ENCODE data around the gene NDC80.
A peak's percentile ranks its signal among the peaks of the same experiment; 100 is the strongest.
"Not testable (repeated sequence)": the region's sequence is repeated elsewhere in the genome, so short reads cannot be mapped to it uniquely, and the experiment has no call there.

NDC80 gene

DNA sequence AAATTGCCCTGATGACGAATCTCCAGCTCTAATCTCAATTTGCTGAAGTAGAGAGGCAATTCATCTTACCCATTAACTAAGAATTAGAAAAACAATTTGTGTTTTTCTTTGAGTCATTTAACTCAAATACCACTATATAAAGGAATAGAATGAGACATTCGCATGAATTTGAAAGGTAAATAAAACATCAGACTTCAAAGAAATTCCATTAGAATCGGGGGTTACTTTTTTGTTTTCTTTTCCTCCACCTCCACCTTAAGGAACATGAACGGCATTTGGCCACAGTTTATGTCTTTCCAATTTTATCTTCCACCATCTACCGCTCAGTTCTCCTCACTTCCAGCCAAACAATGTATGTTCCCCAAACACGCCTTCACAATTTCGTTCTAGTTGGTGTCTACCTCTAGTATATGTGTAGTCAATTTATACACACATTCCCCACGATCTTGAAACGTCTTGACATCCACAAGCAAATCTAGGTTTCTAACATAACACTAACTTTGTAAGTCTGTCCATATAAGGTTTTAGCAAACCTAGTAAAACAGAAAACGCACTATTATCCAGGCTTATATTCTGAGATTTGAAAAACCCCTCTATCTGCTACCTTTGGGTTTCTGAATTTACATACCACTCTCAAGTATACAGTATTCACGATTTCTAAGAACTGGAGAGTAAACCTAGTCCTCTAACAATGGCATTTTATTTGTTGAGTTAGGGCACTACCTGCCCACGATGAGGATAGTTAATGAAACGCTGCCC, 83.0 kb downstream of the NDC80 start:
- Mint-ChIP-seq H3K36me3 (ENCODE audit: insufficient read depth) (peaks cover 39% of the 10 kb centered on the region), H3K4me3 (peak overlapping the region; percentile 95 to 98), H3K27me3 (no peaks in the 10 kb centered on the region), H3K9me3 (no peaks in the 10 kb centered on the region), H3K27ac (peak overlapping the region; percentile 99 to 100), H3K4me1 (ENCODE audit: low read depth in 2 of 2) (peaks cover 22 to 32% of the 10 kb centered on the region in 2 donors)
- DNase-seq (no peak), ATAC-seq (replicated peaks) (no peak)

DNA sequence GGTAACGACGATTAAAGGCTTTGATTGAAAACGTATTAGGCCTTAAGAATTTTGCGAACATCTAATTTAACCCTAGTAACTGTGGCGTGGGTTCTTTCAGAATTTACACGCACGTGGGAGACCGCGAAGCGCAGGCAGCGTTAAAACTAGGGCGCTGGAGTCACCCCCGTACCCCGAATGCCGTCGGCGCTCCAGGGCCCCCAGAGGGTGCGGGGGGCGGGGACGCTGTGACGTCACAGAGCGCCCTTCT, 83.5 kb downstream of the NDC80 start:
- peak overlapping the region; percentile 99 to 100 for H3K27ac Mint-ChIP-seq
- peak; percentile 59 for ATAC-seq (replicated peaks)
- peaks cover 39% of the 10 kb centered on the region for H3K36me3 Mint-ChIP-seq (ENCODE audit: insufficient read depth)
- H3K4me1 Mint-ChIP-seq (ENCODE audit: low read depth in 2 of 2): peaks cover 22 to 34% of the 10 kb centered on the region in 2 donors
- peak; percentile 83 to 85 (median 84) for DNase-seq
- peak overlapping the region; percentile 95 to 98 for H3K4me3 Mint-ChIP-seq
- H3K9me3 Mint-ChIP-seq: no peaks in the 10 kb centered on the region
- H3K27me3 Mint-ChIP-seq: no peaks in the 10 kb centered on the region

DNA sequence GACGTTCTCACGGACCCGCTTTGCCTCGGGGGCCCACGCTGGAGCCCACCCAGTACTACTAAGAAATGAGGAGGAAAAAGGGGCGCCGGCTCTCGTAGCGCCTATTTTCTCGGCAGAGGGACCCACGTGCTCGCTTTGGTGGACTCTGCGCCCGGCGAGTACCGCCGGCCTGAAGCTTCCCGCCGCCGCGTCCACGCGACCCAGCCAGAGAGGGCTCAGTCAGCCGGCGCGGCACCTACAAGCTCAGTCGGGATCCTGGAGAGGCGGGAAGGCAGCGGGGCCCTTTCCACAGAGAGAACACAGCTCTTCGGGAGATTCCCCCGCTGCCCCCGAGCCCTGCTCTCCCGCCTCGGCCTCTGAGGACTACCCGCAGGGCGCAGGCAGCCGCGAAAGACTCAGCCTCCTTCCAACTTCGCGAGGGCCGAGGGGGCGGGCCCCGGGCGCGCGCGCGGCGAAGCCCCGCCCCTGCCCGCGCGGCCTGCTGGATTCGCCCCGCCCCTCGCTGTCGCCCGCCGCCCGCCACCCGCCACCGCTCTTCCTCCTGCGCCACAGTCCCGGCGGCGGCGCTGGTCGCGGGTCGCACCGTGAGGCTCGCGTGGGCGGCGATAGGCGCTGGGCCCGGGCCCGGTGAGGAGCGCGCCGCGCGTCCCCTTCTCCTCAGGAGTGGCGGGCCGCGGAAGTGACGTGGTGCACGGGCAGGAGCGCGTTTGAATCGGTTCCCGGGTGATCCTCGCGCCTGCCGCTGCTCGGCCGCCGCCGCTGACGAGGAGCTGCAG, 84.0 kb downstream of the NDC80 start, which contains the start of gene SMCHD1:
Gene SMCHD1, plus strand, starts transcription at position 549 of the 776 bp plus-strand sequence. CDS start 350 bp downstream, outside the sequence.
- peak; percentile 69 for ATAC-seq (replicated peaks)
- Mint-ChIP-seq H3K27ac (peak within 1 kb of the TSS; percentile 99 to 100), H3K4me3 (peak within 1 kb of the TSS; percentile 95 to 98), H3K4me1 (ENCODE audit: low read depth in 2 of 2) (peaks cover 22 to 34% of the 10 kb centered on the region in 2 donors), H3K27me3 (no peaks in the 10 kb centered on the region), H3K9me3 (no peaks in the 10 kb centered on the region), H3K36me3 (ENCODE audit: insufficient read depth) (peaks cover 40% of the 10 kb centered on the region)
- DNase-seq: peak; percentile 82 to 86 (median 84)

DNA sequence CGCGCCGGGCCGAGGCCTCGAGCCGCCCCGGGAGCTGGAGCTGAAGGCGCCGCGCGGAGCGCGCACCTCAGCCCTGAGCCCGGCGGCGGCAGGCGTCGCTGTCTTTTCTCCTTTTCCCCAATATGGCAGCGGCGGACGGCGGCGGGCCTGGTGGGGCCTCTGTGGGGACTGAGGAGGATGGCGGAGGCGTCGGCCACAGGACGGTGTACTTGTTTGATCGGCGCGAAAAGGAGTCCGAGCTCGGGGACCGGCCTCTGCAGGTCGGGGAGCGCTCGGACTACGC, 84.5 kb downstream of the NDC80 start:
- ATAC-seq (replicated peaks) (no peak), DNase-seq (no peak)
- Mint-ChIP-seq H3K27ac (peak overlapping the region; percentile 99 to 100), H3K9me3 (peaks cover 0 to 1% of the 10 kb centered on the region in 2 donors), H3K4me3 (peak overlapping the region; percentile 95 to 98), H3K4me1 (ENCODE audit: low read depth in 2 of 2) (peaks cover 24 to 37% of the 10 kb centered on the region in 2 donors), H3K36me3 (ENCODE audit: insufficient read depth) (peaks cover 45% of the 10 kb centered on the region), H3K27me3 (no peaks in the 10 kb centered on the region)

DNA sequence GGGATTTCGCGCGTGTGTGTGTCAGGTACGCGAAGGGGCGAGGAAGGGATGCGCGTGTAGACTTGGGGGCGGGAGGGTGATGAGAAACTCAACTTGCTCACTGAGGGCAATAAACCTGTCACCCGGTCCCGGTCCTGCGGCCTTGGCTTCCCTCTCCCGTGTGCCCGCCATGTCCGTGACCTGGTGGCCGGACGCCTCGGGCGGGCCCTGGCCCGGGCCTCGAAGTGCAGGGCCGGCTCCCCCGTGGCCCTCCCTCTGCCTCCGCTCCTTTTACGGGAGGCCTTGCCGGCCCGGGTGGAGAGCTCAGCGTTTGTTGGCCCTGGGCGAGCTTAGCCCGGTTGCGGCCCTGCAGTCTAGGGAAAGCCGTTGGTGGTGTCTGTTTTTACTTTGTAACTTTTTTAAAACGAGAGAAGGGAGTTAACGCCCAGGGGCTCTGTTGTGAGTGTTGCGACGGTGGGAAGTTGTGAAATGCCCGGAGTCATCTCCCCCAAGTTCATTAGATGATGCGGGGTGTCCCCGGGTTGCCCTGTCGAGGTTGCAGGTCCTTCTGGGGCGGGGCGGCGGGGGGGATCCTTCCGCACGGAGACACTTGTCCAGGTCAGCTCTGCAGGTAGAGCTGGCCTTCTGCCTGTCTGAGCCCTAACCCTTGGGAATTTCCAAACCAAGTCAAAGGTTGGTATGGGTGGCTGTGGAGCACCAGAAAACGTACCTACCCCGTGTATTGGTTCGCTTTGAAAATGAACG, 85.1 kb downstream of the NDC80 start:
- ATAC-seq (replicated peaks) (peak; percentile 10), DNase-seq (peak; percentile 24 to 45 (median 32))
- H3K4me3 Mint-ChIP-seq: peak overlapping the region; percentile 95 to 98
- H3K36me3 Mint-ChIP-seq (ENCODE audit: insufficient read depth): peaks cover 46% of the 10 kb centered on the region
- H3K27me3 Mint-ChIP-seq: no peaks in the 10 kb centered on the region
- peak overlapping the region; percentile 99 to 100 for H3K27ac Mint-ChIP-seq
- peaks cover 0 to 2% of the 10 kb centered on the region in 2 donors for H3K9me3 Mint-ChIP-seq
- H3K4me1 Mint-ChIP-seq (ENCODE audit: low read depth in 2 of 2): peaks cover 27 to 41% of the 10 kb centered on the region in 2 donors

DNA sequence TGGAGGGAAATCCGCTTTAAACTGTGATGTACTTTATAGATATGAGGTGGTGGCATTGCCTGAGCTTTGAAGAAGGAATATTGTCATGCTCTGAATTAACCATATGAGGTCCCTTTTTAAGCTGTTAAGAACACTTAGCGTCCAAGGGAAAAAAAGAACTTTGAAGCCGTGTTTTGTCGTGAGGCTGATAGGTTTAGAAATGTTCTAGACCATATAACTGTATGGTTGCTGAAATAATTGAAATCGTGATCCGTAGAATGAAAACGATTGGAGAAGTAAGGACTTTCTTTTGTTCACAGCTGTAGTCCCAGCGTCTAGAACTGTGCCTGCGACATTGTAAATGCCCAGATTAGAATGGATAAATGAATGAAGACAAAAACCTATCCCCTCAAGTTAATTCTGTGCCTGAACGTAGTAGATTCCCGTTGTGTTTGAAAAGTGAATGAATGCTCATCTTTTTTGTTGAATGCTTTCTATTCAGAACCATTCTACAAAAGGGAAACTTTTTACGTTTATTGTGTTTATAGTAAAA, 85.7 kb downstream of the NDC80 start:
- no peak for DNase-seq
- Mint-ChIP-seq H3K27ac (peak overlapping the region; percentile 99 to 100), H3K4me3 (peak overlapping the region; percentile 95 to 98), H3K27me3 (no peaks in the 10 kb centered on the region), H3K4me1 (ENCODE audit: low read depth in 2 of 2) (peaks cover 29 to 46% of the 10 kb centered on the region in 2 donors), H3K36me3 (ENCODE audit: insufficient read depth) (peaks cover 51% of the 10 kb centered on the region), H3K9me3 (peaks cover 0 to 2% of the 10 kb centered on the region in 2 donors)
- ATAC-seq (replicated peaks): no peak

DNA sequence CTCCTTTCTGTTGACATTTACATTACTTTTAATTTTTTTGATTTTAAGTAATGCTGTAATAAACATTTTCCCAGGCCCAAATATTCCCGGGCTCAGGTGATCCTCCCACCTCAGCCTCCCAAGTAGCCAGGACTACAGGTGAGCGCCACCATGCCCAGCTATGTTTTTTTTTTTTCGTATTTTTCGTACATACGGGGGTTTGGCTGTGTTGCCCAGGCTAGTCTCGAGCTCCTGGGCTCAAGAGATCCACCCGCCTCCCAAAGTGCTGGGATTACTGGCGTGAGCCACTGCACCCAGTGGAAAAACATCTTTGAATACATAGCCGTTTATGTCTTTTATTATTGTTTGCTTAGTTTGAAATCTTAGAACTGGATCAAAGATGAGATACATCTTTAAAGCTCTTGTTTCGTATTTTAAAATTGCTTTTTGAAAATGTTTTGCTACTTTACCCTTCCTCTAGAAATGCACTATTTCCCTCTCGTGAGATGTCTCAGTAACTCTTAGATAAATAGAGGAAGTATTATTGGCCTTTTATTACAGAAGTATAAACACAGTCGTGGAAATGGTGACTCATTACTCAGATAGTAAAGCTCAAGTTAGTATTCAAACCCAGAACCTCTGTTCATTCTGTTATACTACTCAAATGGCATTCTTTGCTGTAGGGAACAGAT, 86.6 kb downstream of the NDC80 start:
- no peak for DNase-seq
- Mint-ChIP-seq H3K9me3 (peaks cover 0 to 2% of the 10 kb centered on the region in 2 donors), H3K36me3 (ENCODE audit: insufficient read depth) (peaks cover 58% of the 10 kb centered on the region), H3K4me1 (ENCODE audit: low read depth in 2 of 2) (peaks cover 36 to 54% of the 10 kb centered on the region in 2 donors), H3K27ac (peak overlapping the region; percentile 99 to 100), H3K4me3 (peak overlapping the region; percentile 95 to 98), H3K27me3 (no peaks in the 10 kb centered on the region)
- no peak for ATAC-seq (replicated peaks)

DNA sequence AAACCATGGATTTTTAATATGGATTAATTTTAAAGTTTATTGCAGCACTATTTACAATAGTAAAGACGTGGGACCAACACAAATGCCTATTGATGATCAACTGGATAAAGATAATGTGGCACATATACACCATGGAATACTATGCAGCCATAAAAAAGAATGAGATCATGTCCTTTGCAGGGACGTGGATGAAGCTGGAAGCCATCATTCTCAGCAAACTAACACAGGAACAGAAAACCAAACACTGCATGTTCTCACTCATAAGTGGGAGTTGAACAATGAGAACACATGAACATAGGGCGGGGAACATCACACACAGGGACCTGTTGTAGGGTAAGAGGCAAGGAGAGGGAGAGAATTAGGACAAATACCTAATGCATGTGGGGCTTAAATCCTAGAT, 89.5 kb downstream of the NDC80 start:
- H3K9me3 Mint-ChIP-seq; DNase-seq; ATAC-seq (replicated peaks); H3K27me3 Mint-ChIP-seq: not testable (repeated sequence)
- Mint-ChIP-seq H3K27ac (peak overlapping the region; percentile 21 to 76), H3K4me3 (peak overlapping the region; percentile 2 to 34), H3K36me3 (ENCODE audit: insufficient read depth) (peaks cover 64% of the 10 kb centered on the region), H3K4me1 (ENCODE audit: low read depth in 2 of 2) (peaks cover 56 to 70% of the 10 kb centered on the region in 2 donors)

DNA sequence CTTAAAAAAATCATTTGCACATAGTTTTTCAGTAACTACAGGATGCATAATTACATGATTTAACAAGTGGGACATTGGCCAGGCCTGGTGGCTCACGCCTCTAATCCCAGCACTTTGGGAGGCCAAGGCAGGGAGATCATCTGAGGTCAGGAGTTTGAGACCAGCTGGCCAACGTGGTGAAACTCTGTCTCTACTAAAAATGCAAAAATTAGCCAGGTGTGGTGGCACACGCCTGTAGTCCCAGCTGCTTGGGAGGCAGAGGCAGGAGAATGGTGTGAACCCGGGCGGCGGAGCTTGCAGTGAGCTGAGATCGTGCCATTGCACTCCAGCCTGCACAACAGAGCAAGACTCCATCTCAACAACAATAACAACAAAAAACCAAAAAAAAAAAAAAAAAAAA, 90.9 kb downstream of the NDC80 start:
- Mint-ChIP-seq H3K27ac (peak overlapping the region; percentile 82 to 86), H3K4me3 (peak overlapping the region; percentile 66 to 72), H3K36me3 (ENCODE audit: insufficient read depth) (peaks cover 59% of the 10 kb centered on the region), H3K4me1 (ENCODE audit: low read depth in 2 of 2) (peaks cover 58 to 70% of the 10 kb centered on the region in 2 donors)
- H3K9me3 Mint-ChIP-seq; H3K27me3 Mint-ChIP-seq; DNase-seq; ATAC-seq (replicated peaks): not testable (repeated sequence)

DNA sequence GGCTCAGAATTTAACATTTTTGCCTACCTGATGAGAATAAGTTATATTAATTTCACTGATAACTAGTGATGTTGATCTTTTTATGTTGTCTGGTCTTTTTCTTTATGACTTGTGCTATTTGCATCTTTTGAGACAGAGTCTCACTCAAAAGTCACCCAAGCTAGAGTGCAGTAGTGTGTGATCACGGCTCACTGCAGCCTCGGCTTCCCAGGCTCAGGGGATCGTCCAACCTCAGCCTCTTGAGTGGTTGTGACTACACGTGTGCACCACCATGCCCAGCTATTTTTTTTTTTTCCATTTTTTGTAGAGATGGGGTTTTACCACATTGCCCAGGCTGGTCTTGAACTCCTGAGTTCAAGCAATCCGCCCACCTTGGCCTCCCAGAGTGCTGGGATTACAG, 91.6 kb downstream of the NDC80 start:
- Mint-ChIP-seq H3K36me3 (ENCODE audit: insufficient read depth) (peaks cover 61% of the 10 kb centered on the region), H3K9me3 (peaks cover 0 to 2% of the 10 kb centered on the region in 2 donors), H3K4me1 (ENCODE audit: low read depth in 2 of 2) (peaks cover 55 to 66% of the 10 kb centered on the region in 2 donors), H3K27me3 (no peaks in the 10 kb centered on the region), H3K4me3 (peak overlapping the region; percentile 66 to 72), H3K27ac (peak overlapping the region; percentile 82 to 86)
- no peak for DNase-seq
- peak; percentile 28 for ATAC-seq (replicated peaks)
